Subcutaneous abdominal adipose tissue (tissue), 5 donors: ENCODE results near the gene CDCA7L.
"Not testable (repeated sequence)": the region's sequence is repeated elsewhere in the genome, so short reads cannot be mapped to it uniquely, and the experiment has no call there.

Experiments used
- H3K27ac ChIP-seq: one replicate; pipeline ENCODE4 v1.7.0; 2013; ENCODE audit warnings: low read depth, mild to moderate bottlenecking, inconsistent platforms, low read length, moderate library complexity
- H3K27me3 ChIP-seq, 5 donors: one replicate each; pipeline ENCODE4 v1.7.0; 2013; ENCODE audit warnings: low read length in 5 of 5, inconsistent platforms in 1 of 5; ENCODE audit not compliant: control insufficient read depth in 5 of 5, insufficient read depth in 4 of 5
- H3K36me3 ChIP-seq, 5 donors: one replicate each; pipeline ENCODE4 v1.7.0; 2013; ENCODE audit warnings: low read length in 5 of 5; ENCODE audit not compliant: control insufficient read depth in 5 of 5, insufficient read depth in 5 of 5
- H3K4me1 ChIP-seq, 5 donors: one replicate each; pipeline ENCODE4 v1.7.0; 2013; ENCODE audit warnings: low read length in 5 of 5, mild to moderate bottlenecking in 3 of 5, moderate library complexity in 1 of 5; ENCODE audit not compliant: control insufficient read depth in 5 of 5, insufficient read depth in 5 of 5
- H3K4me3 ChIP-seq, 5 donors: one replicate each; pipeline ENCODE4 v1.7.0; 2013; ENCODE audit warnings: low read length in 5 of 5, low read depth in 1 of 5
- H3K9ac ChIP-seq, 5 donors: one replicate each; pipeline ENCODE4 v1.7.0; 2013; ENCODE audit warnings: low read length in 5 of 5, mild to moderate bottlenecking in 4 of 5, moderate library complexity in 3 of 5
- H3K9me3 ChIP-seq, 5 donors: one replicate each; pipeline ENCODE4 v1.7.0; 2013; ENCODE audit warnings: low read length in 5 of 5; ENCODE audit not compliant: control insufficient read depth in 5 of 5
- donor health status: healthy.
- donor health status: healthy.
- donor health status: healthy.
- donor health status: healthy.
- donor health status: healthy.

Gene CDCA7L

GRCh38 chr7:21933293-21933692 lies 12.4 kb downstream of the CDCA7L start:
- H3K9ac ChIP-seq, H3K36me3 ChIP-seq, H3K4me3 ChIP-seq, H3K4me1 ChIP-seq, H3K9me3 ChIP-seq, H3K27ac ChIP-seq, H3K27me3 ChIP-seq: not testable (repeated sequence)

- Histone ChIP-seq H3K9ac (no peak overlapping the region), H3K36me3 (peaks cover 0 to 2% (median 0%) of the 10 kb centered on the region in 5 donors), H3K27ac (no peak overlapping the region), H3K4me3 (no peak overlapping the region), H3K4me1 (peaks cover 0 to 6% (median 0%) of the 10 kb centered on the region in 5 donors), H3K9me3 (no peaks in the 10 kb centered on the region), H3K27me3 (no peaks in the 10 kb centered on the region)
Measured at GRCh38 chr7:21927693-21928092, 18.0 kb downstream of the CDCA7L start.

GRCh38 chr7:21926448-21926847 lies 19.3 kb downstream of the CDCA7L start:
- peaks cover 0 to 6% (median 0%) of the 10 kb centered on the region in 5 donors for H3K4me1 ChIP-seq

GRCh38 chr7:21923658-21924057 lies 22.0 kb downstream of the CDCA7L start:
- Histone ChIP-seq H3K27ac (no peak overlapping the region), H3K27me3 (no peaks in the 10 kb centered on the region), H3K9me3 (no peaks in the 10 kb centered on the region), H3K4me3 (no peak overlapping the region), H3K36me3 (peaks cover 0 to 2% (median 0%) of the 10 kb centered on the region in 5 donors), H3K4me1 (peaks cover 0 to 6% (median 0%) of the 10 kb centered on the region in 5 donors), H3K9ac (no peak overlapping the region)

More at GRCh38 chr7:21926448-21926847, 19.3 kb downstream of the CDCA7L start:
- Histone ChIP-seq H3K9me3 (no peaks in the 10 kb centered on the region), H3K27me3 (no peaks in the 10 kb centered on the region), H3K36me3 (peaks cover 0 to 2% (median 0%) of the 10 kb centered on the region in 5 donors), H3K27ac (no peak overlapping the region), H3K4me3 (no peak overlapping the region), H3K9ac (no peak overlapping the region)

- Histone ChIP-seq H3K9ac (no peak overlapping the region), H3K4me3 (no peak overlapping the region), H3K27me3 (no peaks in the 10 kb centered on the region), H3K27ac (no peak overlapping the region), H3K4me1 (peaks cover 0 to 4% (median 0%) of the 10 kb centered on the region in 5 donors), H3K36me3 (peaks cover 0 to under 1% (median 0%) of the 10 kb centered on the region in 5 donors), H3K9me3 (no peaks in the 10 kb centered on the region)
Measured at GRCh38 chr7:21922605-21923004, 23.1 kb downstream of the CDCA7L start.

- H3K27me3 ChIP-seq: no peaks in the 10 kb centered on the region
- H3K27ac ChIP-seq: no peak overlapping the region
- H3K4me3 ChIP-seq: no peak overlapping the region
- no peak overlapping the region for H3K9ac ChIP-seq
- H3K4me1 ChIP-seq: no peaks in the 10 kb centered on the region
- no peaks in the 10 kb centered on the region for H3K9me3 ChIP-seq
- peaks cover 0 to 2% (median 0%) of the 10 kb centered on the region in 5 donors for H3K36me3 ChIP-seq
Measured at GRCh38 chr7:21920936-21921335, 24.8 kb downstream of the CDCA7L start.

GRCh38 chr7:21918216-21918615 lies 27.5 kb downstream of the CDCA7L start:
- no peak overlapping the region for H3K4me3 ChIP-seq
- no peak overlapping the region for H3K27ac ChIP-seq
- no peaks in the 10 kb centered on the region for H3K4me1 ChIP-seq
- H3K27me3 ChIP-seq: no peaks in the 10 kb centered on the region
- peaks cover 0 to 8% (median 0%) of the 10 kb centered on the region in 5 donors for H3K36me3 ChIP-seq
- no peak overlapping the region for H3K9ac ChIP-seq
- no peaks in the 10 kb centered on the region for H3K9me3 ChIP-seq

GRCh38 chr7:21916629-21917028 lies 29.1 kb downstream of the CDCA7L start:
- H3K4me1 ChIP-seq: peaks cover 0 to 15% (median 7%) of the 10 kb centered on the region in 5 donors
- H3K27ac ChIP-seq: no peak overlapping the region
- H3K36me3 ChIP-seq: peaks cover 0 to 8% (median 0%) of the 10 kb centered on the region in 5 donors

GRCh38 chr7:21916176-21916575 lies 29.5 kb downstream of the CDCA7L start:
- Histone ChIP-seq H3K36me3 (peaks cover 0 to 8% (median 0%) of the 10 kb centered on the region in 5 donors), H3K27ac (no peak overlapping the region), H3K9ac (no peak overlapping the region), H3K27me3 (no peaks in the 10 kb centered on the region), H3K9me3 (no peaks in the 10 kb centered on the region), H3K4me3 (no peak overlapping the region), H3K4me1 (peaks cover 0 to 16% (median 7%) of the 10 kb centered on the region in 5 donors)

More at GRCh38 chr7:21916629-21917028, 29.1 kb downstream of the CDCA7L start:
- no peak overlapping the region for H3K9ac ChIP-seq
- no peaks in the 10 kb centered on the region for H3K27me3 ChIP-seq
- H3K4me3 ChIP-seq: no peak overlapping the region
- no peaks in the 10 kb centered on the region for H3K9me3 ChIP-seq

GRCh38 chr7:21915140-21915539 lies 30.6 kb downstream of the CDCA7L start:
- H3K36me3 ChIP-seq: peaks cover 0 to 10% (median 0%) of the 10 kb centered on the region in 5 donors
- H3K9me3 ChIP-seq: no peaks in the 10 kb centered on the region
- H3K4me3 ChIP-seq: no peak overlapping the region
- no peak overlapping the region for H3K9ac ChIP-seq
- H3K27me3 ChIP-seq: no peaks in the 10 kb centered on the region
- no peak overlapping the region for H3K27ac ChIP-seq
- peaks cover 0 to 16% (median 7%) of the 10 kb centered on the region in 5 donors for H3K4me1 ChIP-seq
